ENCODE data around the gene ISG15. TPM values are rescaled to one million over a fixed set of nuclear protein-coding genes. Genes with fewer than 3 reads are reported as not detected.

Gene ISG15
- total and polyA plus RNA-seq, 2 experiments from 2014 or later: 62.3 to 89.6 TPM

DNA sequence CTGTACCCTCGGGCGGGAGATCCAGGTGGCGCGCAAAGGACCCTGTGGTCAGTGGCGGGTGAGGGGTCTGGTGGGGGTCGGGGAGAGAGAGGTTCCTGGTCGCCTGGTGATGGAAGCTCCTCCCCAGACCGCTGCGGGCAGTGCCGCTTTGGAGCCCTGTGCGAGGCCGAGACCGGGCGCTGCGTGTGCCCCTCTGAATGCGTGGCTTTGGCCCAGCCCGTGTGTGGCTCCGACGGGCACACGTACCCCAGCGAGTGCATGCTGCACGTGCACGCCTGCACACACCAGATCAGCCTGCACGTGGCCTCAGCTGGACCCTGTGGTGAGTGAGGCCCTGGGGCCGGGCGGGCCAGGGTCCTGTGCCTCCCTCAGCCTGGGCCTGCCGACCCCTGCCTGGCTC is 30.1 kb downstream of the ISG15 start:
- WGBS (ENCODE audit: low lambda C conversion rate, missing lambda C conversion rate): 98% methylated on average over 23 of the region's 27 CpGs
- no peak overlapping the region for H3K4me3 ChIP-seq
- H3K36me3 ChIP-seq (replicated peaks; ENCODE audit: insufficient read depth, low read depth): no peaks in the 10 kb centered on the region

DNA sequence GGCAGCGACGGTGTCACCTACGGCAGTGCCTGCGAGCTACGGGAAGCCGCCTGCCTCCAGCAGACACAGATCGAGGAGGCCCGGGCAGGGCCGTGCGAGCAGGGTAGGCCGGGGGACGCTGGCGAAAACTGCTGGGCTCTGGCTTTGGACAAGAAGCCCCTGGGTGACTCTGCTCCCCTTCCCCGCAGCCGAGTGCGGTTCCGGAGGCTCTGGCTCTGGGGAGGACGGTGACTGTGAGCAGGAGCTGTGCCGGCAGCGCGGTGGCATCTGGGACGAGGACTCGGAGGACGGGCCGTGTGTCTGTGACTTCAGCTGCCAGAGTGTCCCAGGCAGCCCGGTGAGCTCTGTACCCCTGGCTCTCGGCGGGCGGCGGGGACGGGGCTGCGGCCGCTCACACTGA is 30.6 kb downstream of the ISG15 start:
- H4K20me1 ChIP-seq (ENCODE audit: insufficient read depth, poor library complexity, severe bottlenecking): peaks cover 18% of the 10 kb centered on the region
- no peaks in the 10 kb centered on the region for H3K9me2 ChIP-seq (replicated peaks; ENCODE audit: insufficient read depth)
- H2AFZ ChIP-seq: no peak overlapping the region
- no peaks in the 10 kb centered on the region for H3K36me3 ChIP-seq (replicated peaks; ENCODE audit: insufficient read depth, low read depth)
- H3K4me1 ChIP-seq (ENCODE audit: insufficient read depth): peaks cover 14% of the 10 kb centered on the region
- no peak overlapping the region for H3K27ac ChIP-seq
- H3K27me3 ChIP-seq: no peaks in the 10 kb centered on the region
- TF ChIP-seq EZH2phosphoT487 (IDR thresholded peaks at IDR 0.05; ENCODE audit: low read depth, severe bottlenecking, unreplicated experiment): no peak
- no peak for TF ChIP-seq EZH2 (IDR thresholded peaks at IDR 0.05; ENCODE audit: borderline replicate concordance)
- TF ChIP-seq, protein P1, sequence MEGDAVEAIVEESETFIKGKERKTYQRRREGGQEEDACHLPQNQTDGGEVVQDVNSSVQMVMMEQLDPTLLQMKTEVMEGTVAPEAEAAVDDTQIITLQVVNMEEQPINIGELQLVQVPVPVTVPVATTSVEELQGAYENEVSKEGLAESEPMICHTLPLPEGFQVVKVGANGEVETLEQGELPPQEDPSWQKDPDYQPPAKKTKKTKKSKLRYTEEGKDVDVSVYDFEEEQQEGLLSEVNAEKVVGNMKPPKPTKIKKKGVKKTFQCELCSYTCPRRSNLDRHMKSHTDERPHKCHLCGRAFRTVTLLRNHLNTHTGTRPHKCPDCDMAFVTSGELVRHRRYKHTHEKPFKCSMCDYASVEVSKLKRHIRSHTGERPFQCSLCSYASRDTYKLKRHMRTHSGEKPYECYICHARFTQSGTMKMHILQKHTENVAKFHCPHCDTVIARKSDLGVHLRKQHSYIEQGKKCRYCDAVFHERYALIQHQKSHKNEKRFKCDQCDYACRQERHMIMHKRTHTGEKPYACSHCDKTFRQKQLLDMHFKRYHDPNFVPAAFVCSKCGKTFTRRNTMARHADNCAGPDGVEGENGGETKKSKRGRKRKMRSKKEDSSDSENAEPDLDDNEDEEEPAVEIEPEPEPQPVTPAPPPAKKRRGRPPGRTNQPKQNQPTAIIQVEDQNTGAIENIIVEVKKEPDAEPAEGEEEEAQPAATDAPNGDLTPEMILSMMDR (IDR thresholded peaks at IDR 0.05; ENCODE audit: poor library complexity): no peak
- over 99% methylated on average over 33 of the region's 33 CpGs for WGBS (ENCODE audit: low lambda C conversion rate, missing lambda C conversion rate)
- no peak overlapping the region for H3K4me3 ChIP-seq
- no peaks in the 10 kb centered on the region for H3K9me3 ChIP-seq (ENCODE audit: low read depth)
- no peaks in the 10 kb centered on the region for H3K79me2 ChIP-seq
- DNase-seq (ENCODE audit: low spot score): no peak
- no peak overlapping the region for H3K4me2 ChIP-seq

More for the DNA sequence above, 30.1 kb downstream of the ISG15 start:
- Histone ChIP-seq H3K27me3 (no peaks in the 10 kb centered on the region), H3K27ac (no peak overlapping the region), H3K9me2 (replicated peaks; ENCODE audit: insufficient read depth) (no peaks in the 10 kb centered on the region), H3K4me2 (no peak overlapping the region), H4K20me1 (ENCODE audit: insufficient read depth, poor library complexity, severe bottlenecking) (peaks cover 22% of the 10 kb centered on the region), H3K9me3 (ENCODE audit: low read depth) (no peaks in the 10 kb centered on the region), H3K79me2 (no peaks in the 10 kb centered on the region), H2AFZ (no peak overlapping the region), H3K4me1 (ENCODE audit: insufficient read depth) (peaks cover 14% of the 10 kb centered on the region)
- TF ChIP-seq EZH2 (IDR thresholded peaks at IDR 0.05; ENCODE audit: borderline replicate concordance) (no peak), EZH2phosphoT487 (IDR thresholded peaks at IDR 0.05; ENCODE audit: low read depth, severe bottlenecking, unreplicated experiment) (no peak)
- TF ChIP-seq, protein P1 (IDR thresholded peaks at IDR 0.05; ENCODE audit: poor library complexity): no peak
- no peak for DNase-seq (ENCODE audit: low spot score)

DNA sequence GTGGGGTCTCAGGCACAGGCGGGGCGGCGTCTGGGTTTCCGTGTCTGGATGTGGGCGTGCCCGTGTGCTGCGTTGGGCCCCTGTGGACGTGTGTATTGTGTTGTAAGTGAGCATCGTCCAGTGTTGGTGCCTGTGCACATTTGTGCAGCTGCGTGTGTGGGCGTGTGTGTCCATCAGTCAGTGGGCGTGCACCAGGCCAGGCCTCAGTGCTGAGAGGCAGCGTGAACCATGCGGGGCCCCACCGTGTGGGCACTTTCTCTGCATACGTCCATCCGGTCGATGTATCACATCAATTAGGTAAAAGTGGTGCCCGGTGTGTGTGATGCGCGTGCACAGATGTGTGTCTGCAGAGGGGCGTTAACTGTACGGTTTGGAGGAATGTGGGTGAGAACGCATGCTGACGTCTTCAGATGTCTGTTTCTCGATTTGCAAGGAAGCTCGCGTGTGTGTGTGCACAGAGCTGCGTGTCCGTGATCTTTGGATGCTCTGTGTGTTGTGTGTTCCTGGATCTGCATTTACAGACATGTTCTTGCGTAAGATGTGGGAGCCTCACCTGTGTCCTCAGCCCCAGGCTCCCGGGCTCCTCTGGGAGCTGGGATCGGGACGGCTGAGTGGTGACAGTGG is 31.3 kb downstream of the ISG15 start:
- H3K4me3 ChIP-seq: no peak overlapping the region
- H3K27ac ChIP-seq: no peak overlapping the region
- H3K79me2 ChIP-seq: no peaks in the 10 kb centered on the region
- H3K36me3 ChIP-seq (replicated peaks; ENCODE audit: insufficient read depth, low read depth): no peaks in the 10 kb centered on the region
- H4K20me1 ChIP-seq (ENCODE audit: insufficient read depth, poor library complexity, severe bottlenecking): peaks cover 16% of the 10 kb centered on the region
- no peaks in the 10 kb centered on the region for H3K9me2 ChIP-seq (replicated peaks; ENCODE audit: insufficient read depth)
- H2AFZ ChIP-seq: no peak overlapping the region
- no peak for DNase-seq (ENCODE audit: low spot score)
- peaks cover 11% of the 10 kb centered on the region for H3K4me1 ChIP-seq (ENCODE audit: insufficient read depth)
- no peak overlapping the region for H3K4me2 ChIP-seq
- H3K9me3 ChIP-seq (ENCODE audit: low read depth): no peaks in the 10 kb centered on the region
- no peaks in the 10 kb centered on the region for H3K27me3 ChIP-seq
- 94% methylated on average over 33 of the region's 34 CpGs for WGBS (ENCODE audit: low lambda C conversion rate, missing lambda C conversion rate)
- no peak for TF ChIP-seq EZH2phosphoT487 (IDR thresholded peaks at IDR 0.05; ENCODE audit: low read depth, severe bottlenecking, unreplicated experiment)
- TF ChIP-seq EZH2 (IDR thresholded peaks at IDR 0.05; ENCODE audit: borderline replicate concordance): no peak
- TF ChIP-seq, protein P1 (IDR thresholded peaks at IDR 0.05; ENCODE audit: poor library complexity): no peak

Data from hepatocyte (in vitro differentiated cells).